OCI-M2 (cell line): ENCODE measurements around the gene WNT3A.

Source experiments
- DNase-seq: peaks from one replicate; lab custom pipeline; 2025; ENCODE audit not compliant: unreplicated experiment; lab: John Stamatoyannopoulos, UW

Gene WNT3A

DNA sequence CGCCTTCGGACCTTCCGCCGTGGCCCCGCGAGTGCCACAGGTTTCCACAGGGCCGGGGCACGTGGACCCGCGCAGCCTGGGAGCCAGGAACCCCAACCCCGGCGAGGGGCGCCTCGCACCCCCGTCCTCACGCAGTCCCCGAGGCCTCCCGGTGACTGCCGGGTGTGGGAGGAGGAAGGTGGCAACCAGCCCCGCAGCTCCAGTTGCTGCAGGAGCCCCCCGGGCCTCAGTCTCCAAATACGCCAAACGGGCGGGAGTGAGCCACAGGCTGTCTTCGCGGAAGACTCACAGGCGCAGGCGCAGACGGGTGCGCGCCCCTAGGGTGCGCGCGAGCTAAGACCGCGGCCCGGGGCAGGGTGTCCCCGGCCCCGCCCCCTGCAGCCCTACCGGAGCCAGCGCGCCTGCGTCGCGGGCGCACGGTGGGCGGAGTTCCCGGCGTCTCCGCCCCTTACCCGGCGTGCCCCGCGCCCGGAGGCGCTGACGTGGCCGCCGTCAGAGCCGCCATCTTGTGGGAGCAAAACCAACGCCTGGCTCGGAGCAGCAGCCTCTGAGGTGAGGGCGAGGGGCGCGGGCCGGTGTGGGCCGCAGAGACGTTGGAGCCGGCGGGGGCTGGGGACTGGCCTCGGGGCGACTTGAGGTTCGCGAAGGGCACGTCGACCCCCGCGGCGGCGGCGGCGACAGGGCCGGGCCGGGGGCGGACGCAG, 75.6 kb downstream of the WNT3A start, which contains the start of gene ARF1:
ARF1 (plus strand) TSS at position 495 of the 704 bp plus-strand sequence. CDS start 14,407 bp downstream, outside the sequence.
- peak; percentile 31 for DNase-seq

DNA sequence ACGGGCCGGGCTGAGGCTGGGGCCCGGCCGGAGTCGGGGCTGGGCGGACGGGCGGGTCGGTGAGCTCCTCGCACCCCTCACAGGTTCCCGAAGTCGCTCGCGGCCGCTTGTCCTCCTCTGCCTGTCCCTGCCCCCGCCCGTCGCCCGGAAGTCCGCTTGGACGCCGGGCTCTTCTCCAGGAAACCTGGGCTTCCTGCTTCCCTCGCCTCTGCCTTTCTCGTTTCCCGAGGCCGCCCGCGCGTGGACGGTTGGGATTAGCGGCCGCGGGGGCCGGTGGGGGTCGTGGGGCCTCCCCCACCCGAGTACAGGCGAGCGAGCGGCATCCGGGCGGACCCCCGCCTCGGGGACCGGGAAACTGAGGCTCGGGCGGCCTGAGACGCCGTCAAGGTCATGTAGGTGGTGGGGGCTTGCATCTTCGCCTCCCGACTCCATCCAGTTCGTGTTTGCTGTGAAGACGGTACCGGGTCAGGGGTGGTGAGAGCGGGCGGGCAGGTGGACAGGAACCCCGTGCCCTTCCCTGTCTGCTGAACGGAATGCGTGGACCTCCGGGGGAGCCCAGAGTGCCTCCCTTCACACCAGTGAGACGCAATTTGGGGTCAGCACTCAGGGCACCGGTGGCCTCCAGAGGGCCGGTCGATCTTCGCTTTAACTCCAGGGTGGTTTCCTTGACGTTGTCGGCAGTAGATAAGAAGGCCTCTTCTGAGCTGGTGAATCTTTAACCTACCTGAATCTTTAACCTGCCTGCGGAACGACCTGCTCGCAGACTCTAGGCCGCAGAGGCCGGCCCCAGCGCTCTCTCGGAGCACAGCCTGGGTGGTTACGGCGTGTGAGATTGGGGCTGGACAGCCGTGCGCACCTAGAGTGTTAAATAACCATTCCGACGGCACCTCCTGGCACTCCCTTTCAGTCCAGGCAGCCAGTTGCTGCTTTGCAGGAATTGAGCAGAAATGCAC, 76.4 kb downstream of the WNT3A start:
- no peak for DNase-seq

DNA sequence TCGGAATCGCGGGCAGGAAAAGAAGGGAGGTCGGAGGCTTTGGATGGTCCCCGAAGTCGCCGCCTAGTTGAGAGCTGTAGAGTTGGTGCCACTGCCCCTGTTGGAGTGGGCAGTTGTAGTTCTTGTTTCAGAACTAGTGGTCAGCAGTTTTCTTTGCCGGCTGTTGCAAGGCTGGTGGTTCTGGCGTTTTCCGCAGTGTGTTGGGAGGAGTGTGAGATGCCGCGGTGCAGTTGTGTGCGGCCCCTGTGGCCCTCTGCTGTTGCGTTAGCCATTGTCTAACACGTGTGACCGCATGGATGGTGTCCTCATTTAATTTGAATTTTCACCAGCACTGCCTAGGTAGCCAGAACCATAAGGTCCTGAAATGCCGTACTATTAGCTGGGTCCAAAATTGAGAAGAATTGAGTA, 77.1 kb downstream of the WNT3A start:
- DNase-seq = no peak

DNA sequence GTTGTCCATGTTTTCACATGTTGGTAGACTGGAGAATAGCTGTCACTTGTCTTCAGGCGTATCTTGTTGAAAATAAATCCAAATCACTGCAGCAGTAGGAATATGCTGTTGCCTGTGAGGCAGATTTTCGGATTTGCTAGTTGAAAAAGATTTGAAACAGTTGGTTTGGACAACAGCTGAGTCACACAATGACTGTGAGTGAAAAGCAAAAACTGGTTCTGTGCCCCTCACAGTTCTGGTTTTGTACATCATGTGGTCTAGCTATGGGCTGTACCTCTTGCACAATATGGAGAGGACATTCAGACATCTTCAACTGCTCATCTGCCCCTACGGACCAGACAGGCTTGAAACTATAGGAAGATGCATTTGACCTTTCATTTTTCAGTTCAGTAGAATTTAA, 77.5 kb downstream of the WNT3A start:
- no peak for DNase-seq

DNA sequence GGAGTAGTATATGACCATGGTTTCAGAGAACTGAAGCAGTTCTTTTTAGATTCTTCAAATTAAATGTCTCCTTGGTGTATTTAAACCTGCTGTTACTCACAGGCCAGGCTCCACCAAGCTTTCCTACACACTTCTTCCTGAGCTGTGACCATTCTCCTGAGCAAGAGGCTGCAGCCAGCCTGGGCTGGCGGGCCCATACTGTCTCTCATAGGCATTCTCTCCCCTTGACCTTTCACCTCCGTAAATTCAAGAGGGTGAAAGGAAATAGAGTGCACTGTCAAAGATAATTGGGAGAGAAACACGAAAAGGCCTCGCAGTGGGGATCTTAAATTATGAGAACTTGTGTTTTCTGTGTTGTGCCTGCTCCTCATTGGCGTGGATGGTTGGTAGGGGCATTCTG, 78.0 kb downstream of the WNT3A start:
- no peak for DNase-seq

DNA sequence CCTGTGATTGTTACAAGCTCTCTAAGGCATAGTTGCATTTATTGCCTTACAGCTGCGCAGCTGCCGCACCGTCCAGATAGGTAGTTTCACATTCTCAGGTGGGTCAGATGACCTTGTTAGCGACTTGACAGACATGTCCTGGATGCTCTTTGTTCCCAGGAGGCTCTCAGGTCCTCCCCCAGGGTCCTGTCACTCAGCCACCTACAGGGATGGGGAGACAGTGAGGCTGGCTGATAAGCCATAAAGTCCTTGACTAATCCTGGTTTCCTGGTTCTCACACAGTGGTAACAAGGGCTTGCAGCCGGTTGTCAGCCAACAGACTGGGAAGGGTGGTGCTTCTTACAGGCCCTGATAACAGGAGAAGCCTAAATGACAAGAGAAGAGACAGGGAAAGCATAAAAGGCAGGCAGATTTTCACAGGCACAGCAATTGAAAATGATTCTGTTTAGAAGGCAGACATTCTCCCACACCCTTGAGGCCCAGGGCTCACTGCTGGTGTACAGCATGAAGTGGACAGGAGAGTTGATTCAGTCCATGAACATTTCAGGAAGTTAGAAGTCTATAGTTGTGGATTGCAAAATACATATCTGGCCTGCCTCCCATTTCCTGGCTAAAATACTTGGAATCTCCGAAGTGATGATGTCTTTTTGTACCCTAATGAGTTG, 78.6 kb downstream of the WNT3A start:
- peak; percentile 68 for DNase-seq

DNA sequence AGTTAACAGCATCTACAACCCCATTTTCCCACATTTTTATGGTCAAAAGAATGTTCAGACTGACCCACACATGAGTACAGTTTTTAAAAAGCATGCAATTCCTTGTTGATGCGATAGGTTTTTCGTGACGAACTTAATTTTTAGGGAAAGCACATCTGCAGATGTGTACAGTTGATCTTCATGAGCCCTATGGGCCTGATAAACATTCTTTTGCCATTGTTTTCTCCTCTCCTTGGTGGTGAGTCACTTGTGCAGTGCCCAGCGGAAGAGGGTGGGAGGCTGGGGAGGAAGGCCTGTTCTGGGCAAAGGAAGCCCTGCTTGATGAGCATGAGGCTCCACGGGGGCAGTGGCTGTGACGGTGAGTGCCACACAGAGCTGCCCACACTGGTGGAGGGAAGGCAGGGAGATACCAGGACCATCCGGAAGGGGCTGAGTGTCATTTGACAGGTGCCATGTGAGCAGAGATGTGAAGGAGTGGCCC, 81.0 kb downstream of the WNT3A start:
- DNase-seq = no peak

DNA sequence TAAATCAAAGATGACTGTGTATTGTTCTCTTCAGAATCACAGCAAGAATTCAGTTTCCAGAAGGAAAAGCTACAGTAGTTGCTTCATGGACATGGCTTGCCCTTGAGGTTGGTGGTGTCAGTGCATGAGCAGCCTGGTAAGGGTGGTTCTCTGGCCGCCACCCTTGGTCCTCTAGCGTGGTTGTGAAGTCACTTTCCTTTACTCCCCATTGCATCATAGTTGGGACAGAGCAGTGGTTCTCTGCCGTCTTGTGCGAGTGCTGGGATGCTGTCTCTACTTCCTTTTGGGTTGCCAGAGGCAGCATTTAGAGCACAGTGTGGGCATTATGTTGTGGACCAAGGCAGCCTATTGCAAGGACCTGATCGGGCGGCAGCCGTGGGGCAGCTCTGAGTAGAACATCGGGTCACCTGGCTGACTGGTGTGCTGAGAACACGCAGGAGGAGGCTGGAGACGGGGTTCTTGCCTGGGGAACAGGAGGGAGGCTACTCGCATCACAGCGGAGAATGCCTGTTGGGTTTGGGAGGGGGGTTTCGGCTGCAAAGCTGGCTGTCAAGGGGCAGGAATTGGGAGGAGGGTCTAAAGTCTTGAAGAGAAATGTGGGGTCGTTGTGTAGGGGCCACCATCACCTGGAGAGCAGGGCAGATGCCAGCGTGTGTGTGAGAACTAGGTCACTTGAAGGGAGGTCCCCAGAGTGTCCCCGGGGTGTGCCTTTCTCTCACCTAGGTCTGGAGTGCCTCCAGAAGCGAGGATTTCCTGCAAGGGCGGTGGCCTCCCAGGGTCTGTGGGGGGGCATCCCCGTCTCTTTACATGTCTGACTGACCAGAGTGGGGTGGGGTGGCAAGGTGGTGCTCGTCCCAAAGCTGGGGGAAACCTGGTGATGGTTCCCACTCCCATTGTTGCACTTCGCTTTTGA, 82.0 kb downstream of the WNT3A start:
- no peak for DNase-seq

DNA sequence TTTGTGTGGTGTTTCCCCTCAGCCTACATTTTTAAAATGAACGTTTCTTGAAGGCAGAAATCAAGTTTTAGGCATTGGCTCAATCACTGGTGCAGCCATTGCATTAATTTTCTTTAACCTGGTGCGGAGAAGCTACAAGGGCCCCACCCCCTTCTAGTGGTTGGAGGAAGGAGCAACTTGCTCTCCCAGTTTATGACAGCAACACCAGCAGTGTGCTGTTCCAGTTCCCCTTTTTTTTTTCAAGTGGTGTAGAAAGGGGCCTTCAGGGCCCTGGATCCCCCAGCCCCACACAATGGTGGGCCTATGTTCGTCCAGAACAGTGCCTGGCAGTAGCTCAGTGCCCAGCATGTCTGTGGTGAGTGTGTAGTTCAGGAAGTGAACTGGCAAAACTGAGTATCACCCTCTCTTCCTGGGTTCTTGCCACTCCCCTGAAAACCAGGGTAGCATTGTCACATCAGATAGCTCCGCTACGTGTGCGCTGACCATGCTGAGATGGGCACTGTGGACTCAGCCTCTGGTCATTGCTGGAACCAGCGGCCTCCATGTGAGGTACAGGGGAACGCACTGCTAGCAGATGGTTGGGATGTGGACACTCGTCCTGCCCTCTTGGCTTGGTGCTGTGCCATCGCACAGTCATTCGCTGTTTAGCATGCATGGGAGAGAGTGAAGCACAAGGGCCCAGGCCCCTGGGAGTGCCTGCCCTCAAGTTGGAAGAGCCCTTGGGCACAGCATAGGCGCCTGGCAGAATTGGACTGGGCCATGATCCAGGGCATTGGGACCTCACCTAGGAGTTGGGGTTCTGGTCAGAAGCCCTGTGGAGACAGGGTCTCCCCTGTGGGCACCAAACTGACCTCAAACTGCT, 83.0 kb downstream of the WNT3A start:
- no peak for DNase-seq

DNA sequence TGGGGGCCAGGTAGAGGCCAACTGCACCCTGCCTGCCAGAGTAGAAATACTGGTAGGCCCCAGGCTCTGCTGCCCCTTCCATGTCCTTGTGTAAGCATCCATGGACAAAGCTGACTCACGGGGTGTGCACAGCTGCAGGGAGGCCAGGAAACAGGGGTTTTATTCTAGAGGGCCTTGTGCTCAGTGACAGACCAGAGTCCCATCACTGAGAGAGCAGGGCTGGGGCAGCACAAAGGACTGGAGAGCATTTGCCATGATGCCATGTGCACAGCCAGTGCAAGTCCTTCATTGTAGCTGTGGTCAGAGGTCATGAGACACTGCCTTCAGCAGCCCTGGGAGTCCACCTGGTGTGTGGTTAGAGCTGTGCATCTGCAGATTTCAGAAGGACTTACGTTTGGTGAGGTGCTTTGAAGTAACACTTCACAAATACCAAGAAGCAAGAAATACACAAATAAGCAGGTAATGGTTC, 83.8 kb downstream of the WNT3A start:
- no peak for DNase-seq

DNA sequence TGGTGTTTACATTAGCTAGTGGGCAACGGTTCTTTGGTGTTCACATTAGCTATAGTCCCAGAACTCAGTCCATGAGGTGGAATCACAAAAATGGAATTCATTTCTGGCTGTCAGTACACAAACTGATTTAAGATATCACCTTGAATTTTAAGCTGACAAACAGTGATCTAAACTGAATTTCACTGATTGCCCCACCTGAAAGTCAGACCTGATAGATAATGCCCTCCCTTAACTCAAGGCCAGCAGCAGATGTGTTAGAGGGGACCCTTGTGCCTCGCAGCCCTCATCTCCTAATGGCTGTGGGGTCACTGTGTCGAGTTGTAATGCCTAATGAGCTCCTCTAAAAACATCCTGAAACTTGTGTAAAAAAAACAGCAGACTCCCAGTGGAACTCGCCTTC, 84.3 kb downstream of the WNT3A start:
- no peak for DNase-seq

DNA sequence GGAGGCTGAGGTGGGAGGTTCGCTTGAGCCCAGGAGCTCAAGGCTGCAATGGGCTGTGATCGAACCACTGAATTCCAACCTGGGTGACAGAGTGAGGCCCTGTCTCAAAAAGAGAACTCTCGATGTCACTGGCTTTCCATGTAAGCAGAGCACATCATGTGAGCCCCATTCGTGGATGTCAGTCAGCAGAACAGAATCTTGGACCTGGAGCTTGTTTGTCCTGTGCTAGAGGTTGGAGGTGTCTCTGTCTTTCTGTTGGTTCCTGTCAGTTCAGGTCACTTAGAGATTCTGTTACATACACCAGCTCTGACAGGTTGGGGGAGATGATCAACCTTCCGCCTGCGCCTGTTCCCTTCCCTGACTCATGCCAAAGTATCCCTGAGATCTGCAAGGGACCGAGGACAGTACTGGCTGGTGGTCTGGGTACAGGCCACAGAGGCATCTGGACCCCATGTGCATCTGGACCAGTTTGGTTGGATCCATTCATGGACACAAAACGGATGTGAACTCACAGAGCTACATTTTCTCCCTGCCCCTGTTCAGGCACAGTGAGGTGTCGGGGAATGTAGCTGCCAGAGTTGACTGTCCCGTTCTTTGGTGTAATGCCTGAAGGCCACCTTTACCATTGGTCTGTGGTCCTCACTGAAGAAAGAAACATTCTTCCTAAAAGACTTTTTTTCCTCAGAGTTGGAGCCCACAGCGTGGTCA, 85.7 kb downstream of the WNT3A start:
- no peak for DNase-seq

DNA sequence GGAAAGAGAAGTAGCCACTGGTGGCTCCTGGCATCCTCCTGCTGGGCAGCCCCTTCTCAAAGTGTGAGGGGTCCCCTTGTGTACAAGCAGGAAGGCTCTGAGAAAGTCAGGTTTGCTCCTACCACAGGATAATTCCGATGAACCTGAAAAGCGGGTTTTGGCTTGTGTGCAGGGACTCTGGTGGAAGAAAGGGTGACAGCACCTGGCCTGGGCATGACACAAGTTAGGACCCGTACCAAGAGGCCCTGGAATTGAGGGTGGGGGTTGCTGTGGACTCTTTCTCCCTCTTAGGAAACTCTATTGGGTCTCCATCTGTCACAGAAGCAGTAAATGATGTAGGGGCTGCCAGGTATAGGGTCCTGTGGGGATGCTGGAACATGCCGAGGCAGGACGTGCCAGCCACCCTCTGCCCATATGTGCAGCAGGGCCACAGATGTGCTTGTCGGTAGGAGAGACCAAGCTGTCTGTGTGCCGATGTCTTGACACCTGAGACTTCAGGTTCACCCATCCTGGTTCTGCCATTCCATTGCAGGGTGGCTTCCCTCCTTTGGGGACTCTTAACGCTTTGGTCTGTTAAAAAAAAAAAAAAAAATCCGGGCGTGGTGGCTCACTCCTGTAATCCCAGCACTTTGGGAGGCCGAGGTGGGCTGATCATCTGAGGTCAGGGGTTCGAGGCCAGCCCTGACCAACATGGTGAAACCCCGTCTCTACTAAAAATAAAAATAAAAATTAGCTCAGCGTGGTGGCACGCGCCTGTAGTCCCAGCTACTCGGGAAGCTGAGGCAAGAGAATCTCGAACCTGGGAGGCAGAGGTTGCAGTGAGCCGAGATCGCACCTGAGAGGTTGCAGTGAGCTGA, 86.5 kb downstream of the WNT3A start:
- DNase-seq = no peak

DNA sequence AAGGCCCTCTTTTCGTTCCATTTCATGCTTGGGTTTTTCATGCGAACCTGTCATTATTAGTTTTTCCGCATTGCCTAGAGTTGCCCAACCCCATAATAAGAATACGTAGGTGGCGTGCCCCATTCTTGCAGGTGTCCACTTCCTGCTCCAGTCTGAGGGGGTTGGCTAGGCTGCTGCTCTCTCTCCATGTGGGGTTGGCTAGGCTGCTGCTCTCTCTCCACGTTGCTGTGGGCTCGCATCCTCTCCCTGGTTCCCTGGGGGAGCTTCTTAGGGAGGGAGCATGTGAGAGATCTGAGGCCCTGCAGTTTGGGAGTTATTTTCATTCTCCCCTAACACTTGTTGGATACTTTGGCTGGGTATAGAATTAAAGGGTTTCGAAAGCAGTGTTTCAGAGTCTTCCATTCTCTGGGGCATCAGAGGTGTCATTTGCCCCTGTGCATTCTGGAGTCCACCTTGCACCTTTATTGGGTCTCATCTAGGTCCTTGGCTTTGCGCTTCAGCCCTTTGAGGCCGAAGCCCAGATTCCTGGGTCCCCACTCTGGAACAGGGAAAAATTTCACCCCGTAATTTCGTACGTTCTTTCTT, 87.7 kb downstream of the WNT3A start:
- no peak for DNase-seq

DNA sequence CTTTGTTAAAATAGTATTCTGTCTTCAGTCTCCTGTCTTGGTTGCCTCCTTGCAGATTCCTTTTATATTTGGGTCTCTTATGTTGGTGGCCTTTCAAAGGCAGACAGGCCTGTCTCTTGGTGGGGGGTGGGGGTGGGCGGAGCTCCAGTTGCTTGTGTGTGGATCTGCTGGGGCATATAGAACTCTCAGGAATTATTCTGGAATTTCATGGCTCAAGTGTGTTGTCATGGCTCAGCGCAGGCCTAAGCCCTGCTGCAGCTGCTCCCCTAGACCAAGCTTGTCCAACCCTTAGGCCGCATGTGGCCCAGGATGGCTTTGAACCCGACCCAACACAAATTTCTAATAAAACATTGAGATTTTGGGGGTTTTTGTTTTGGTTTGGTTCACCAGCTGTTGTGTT, 88.4 kb downstream of the WNT3A start:
- no peak for DNase-seq

DNA sequence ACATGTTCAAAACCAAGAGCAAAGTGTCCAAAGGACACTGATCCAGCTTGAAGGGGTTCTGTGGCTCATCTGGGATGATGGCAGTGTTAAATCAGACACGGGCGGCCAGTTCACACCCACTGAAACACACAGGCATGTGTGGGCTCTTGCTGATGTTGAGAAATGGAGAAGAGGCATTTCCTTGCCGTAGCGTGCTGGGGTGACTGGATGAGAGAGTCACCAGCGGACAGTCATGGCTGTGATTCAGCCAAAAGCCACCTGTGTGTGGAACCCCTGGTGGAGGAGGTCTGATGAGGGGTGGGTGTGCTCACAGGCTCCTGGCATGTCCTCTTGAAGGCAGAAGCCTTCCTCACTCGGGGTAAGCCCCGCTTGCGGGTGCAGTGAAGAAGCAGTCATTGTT, 89.1 kb downstream of the WNT3A start:
- no peak for DNase-seq
